Activated naive CD8-positive, alpha-beta T cell treated with anti-CD3 and anti-CD28 coated beads, Interleukin-2, amount 50 U/mL, for 24 hours (primary cell): Measurements from ENCODE around the gene HS3ST5.

Source experiments
- ATAC-seq: fragments of 150-1000 bp; cut with Tn5 transposase; one replicate; pipeline ENCODE4 v1.10.0; 2021
- DNase-seq: peaks from one replicate; pipeline ENCODE4 v3.0.0; 2021
- H3K27ac Mint-ChIP-seq: one replicate; pipeline ENCODE4 v1.8.0; 2021; ENCODE audit warnings: mild to moderate bottlenecking, mixed read lengths
- H3K27me3 Mint-ChIP-seq: one replicate; pipeline ENCODE4 v1.8.0; 2021; ENCODE audit warnings: mixed read lengths
- H3K36me3 Mint-ChIP-seq: one replicate; pipeline ENCODE4 v1.8.0; 2021; ENCODE audit warnings: low read depth, mixed read lengths
- H3K4me1 Mint-ChIP-seq: one replicate; pipeline ENCODE4 v1.8.0; 2021; ENCODE audit warnings: mixed read lengths
- H3K4me3 Mint-ChIP-seq: one replicate; pipeline ENCODE4 v1.8.0; 2021; ENCODE audit warnings: mild to moderate bottlenecking, moderate library complexity, mixed read lengths
- H3K9me3 Mint-ChIP-seq: one replicate; pipeline ENCODE4 v1.8.0; 2021; ENCODE audit warnings: mixed read lengths

HS3ST5 gene

DNA sequence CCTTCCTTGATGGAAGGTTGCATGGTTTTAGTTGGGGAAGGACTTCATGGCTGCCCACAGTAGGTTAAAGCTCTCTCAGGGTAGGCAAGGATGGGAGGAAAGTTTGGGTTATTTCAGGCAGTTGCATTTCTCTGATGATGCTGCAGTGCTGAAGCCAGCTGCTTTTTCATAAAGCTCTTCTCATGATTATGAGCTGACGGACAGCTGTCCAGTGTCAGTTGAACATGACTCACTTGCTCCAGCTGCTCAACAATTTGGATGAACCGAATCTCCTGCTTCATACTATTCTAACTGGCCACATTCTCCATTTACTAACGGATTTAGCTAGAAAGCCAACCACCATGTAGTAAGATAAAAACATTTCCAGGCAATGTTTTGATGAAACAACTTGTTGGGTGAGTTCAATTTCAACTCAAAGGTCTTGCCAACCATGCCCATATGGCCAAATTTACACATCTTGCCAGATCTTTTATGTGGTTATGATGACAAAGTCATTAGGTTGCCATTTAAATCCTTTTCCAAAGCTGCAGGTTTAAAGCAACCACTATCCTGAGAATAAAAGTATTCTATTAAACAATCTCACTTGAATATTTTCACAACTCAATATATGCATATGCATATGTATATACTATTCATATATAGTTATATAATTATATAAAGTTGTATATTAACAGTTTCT is 125.9 kb downstream of the HS3ST5 start:
- ATAC-seq (no peak), DNase-seq (no peak)
- no peaks in the 10 kb centered on the region for H3K27me3 Mint-ChIP-seq

DNA sequence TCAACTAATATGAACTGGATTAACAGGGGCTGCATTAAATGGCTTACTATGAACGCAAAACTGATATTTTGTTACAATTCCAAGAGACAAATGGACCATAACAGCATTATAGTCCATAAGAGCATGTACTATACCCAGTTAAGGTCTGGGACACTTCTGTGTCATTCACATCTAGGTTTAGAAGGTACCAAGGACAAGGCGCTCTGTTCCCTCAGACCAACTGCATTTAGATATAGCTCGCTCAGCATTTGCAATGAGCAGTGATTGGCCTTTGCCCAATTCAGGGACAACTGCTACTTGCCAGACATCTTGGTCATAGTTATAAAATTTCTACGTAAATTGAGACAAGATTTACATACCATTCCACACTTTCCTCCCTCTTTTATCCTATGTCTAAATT is 132.4 kb downstream of the HS3ST5 start:
- Mint-ChIP-seq H3K4me3 (no peak overlapping the region), H3K4me1 (no peaks in the 10 kb centered on the region), H3K36me3 (no peaks in the 10 kb centered on the region), H3K9me3 (no peaks in the 10 kb centered on the region), H3K27ac (no peak overlapping the region), H3K27me3 (no peaks in the 10 kb centered on the region)
- no peak for DNase-seq
- no peak for ATAC-seq

More for the DNA sequence above, 125.9 kb downstream of the HS3ST5 start:
- H3K27ac Mint-ChIP-seq, result no peak overlapping the region
- no peak overlapping the region for H3K4me3 Mint-ChIP-seq
- H3K36me3 Mint-ChIP-seq, result no peaks in the 10 kb centered on the region
- H3K9me3 Mint-ChIP-seq, result no peaks in the 10 kb centered on the region
- H3K4me1 Mint-ChIP-seq, result no peaks in the 10 kb centered on the region

DNA sequence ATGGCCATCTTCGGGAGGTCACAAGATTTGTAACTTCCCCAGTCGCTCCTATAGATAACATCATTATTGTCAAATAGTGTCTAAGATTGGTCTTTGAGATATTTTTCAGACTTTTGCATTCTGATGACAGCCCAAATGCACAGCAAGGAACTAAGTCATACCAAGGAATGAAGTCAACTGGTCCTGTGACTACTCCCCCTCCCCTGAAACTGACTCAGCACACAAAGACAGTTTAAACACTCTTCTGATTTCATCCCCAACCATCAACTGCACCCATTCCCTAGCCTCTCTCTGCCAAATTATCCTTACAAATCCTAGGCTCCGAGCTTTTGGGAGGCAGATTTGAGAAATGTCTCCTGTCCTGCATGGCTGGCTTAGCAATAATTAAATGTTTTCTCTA is 139.4 kb downstream of the HS3ST5 start:
- no peak overlapping the region for H3K27ac Mint-ChIP-seq
- H3K4me1 Mint-ChIP-seq, result no peaks in the 10 kb centered on the region
- no peaks in the 10 kb centered on the region for H3K36me3 Mint-ChIP-seq
- DNase-seq (no peak), ATAC-seq (no peak)
- no peaks in the 10 kb centered on the region for H3K9me3 Mint-ChIP-seq
- H3K4me3 Mint-ChIP-seq, result no peak overlapping the region
- no peaks in the 10 kb centered on the region for H3K27me3 Mint-ChIP-seq

DNA sequence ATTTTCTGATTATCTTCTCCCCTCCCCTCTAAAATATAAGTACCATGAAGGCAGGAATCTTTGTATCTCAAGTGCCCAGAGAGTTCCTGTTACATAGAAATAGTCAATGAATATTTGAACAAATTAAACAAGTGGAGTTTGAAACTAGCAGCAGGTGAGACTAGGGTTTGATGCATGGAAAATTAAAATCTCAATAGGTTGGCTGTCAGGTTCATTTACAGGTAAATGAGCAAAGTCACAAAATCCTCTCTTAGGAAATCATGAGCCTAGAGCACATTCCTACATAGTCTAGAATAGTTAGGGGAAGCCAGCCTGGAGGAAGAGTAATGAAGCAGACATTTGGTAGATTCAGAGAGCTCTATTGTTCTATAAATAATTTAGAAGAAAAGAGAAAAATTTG is 140.4 kb downstream of the HS3ST5 start:
- H3K4me1 Mint-ChIP-seq, result no peaks in the 10 kb centered on the region
- DNase-seq (no peak), ATAC-seq (no peak)
- H3K9me3 Mint-ChIP-seq, result no peaks in the 10 kb centered on the region
- H3K27ac Mint-ChIP-seq, result no peak overlapping the region
- H3K27me3 Mint-ChIP-seq, result no peaks in the 10 kb centered on the region
- H3K4me3 Mint-ChIP-seq, result no peak overlapping the region
- H3K36me3 Mint-ChIP-seq, result no peaks in the 10 kb centered on the region

DNA sequence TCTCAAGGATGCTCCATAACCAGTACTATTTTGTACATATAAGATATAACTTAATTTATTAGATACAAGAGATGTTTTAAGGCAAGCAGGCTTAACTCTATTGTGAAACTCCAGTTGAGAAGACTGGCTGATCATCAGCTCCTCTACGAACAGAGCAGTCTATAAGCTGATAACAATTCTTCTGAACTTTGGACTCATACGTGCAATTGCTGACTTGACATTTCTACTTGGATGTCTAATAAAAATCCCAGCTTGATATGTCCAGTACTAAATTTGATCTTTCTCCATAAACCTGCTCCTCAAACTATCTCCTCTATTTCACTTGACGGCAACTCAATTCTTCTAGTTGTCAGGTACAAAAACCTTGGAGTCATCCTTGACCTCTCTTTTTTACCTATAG is 141.9 kb downstream of the HS3ST5 start:
- no peaks in the 10 kb centered on the region for H3K36me3 Mint-ChIP-seq
- no peak overlapping the region for H3K4me3 Mint-ChIP-seq
- H3K4me1 Mint-ChIP-seq, result no peaks in the 10 kb centered on the region
- H3K27me3 Mint-ChIP-seq, result peaks cover 2% of the 10 kb centered on the region
- DNase-seq (no peak), ATAC-seq (no peak)
- H3K27ac Mint-ChIP-seq, result no peak overlapping the region
- no peaks in the 10 kb centered on the region for H3K9me3 Mint-ChIP-seq

DNA sequence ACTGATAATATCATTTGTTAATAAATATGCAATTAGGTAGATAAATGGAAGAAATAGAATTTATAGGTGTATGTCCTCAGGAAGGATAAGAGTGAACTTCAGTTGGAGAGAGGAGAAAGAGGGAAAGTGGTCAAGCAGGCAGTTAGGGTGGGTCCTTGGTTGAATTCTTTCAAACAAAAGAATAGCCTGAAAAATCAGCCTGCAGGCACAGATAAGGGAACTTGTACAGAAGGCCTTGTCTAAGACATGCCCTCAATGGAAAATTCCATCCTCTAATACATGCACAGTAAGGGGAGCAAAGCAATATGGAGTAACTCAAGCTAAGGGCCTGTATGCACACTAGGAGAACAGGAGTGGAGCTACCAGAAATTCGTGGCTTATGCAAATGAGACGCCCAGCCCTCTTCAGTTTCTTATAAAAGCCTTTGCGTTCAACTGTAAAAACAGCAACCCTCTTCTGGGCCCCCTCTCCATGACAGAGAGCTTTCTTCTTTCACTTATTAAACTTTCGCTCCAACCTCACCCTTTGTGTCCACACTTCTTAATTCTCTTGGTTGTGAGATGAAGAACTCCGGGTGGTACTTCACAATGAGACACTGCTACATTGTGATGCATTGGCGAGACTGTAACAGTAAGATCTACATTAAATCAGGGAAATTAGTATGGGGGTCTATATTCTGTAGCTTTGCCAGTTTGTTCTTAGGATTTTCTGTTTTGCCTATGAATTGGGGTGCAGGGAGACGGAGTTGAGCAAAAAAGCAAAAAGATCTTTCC is 147.0 kb downstream of the HS3ST5 start:
- H3K27me3 Mint-ChIP-seq, result peaks cover 2% of the 10 kb centered on the region
- H3K27ac Mint-ChIP-seq, result no peak overlapping the region
- no peaks in the 10 kb centered on the region for H3K36me3 Mint-ChIP-seq
- no peak for ATAC-seq
- no peak for DNase-seq
- H3K4me3 Mint-ChIP-seq, result no peak overlapping the region
- H3K4me1 Mint-ChIP-seq, result no peaks in the 10 kb centered on the region
- no peaks in the 10 kb centered on the region for H3K9me3 Mint-ChIP-seq

DNA sequence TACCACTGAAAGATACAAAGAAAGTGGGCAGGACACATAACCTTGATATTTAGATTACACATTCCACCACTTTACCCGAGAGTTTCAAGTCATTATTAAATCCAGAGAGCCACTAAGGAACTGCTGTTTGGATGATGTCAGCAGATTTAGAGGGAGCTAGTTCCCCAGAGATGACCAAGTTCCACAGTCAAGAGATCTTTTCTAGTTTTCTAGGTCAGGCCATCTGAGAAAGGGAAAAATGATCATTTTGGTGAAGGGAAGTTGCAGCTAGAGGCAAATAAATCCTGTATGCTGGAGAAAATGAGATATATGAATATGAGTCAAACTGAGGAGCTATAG is 147.8 kb downstream of the HS3ST5 start:
- no peaks in the 10 kb centered on the region for H3K4me1 Mint-ChIP-seq
- no peaks in the 10 kb centered on the region for H3K36me3 Mint-ChIP-seq
- H3K9me3 Mint-ChIP-seq, result no peaks in the 10 kb centered on the region
- ATAC-seq, result no peak
- H3K27ac Mint-ChIP-seq, result no peak overlapping the region
- H3K27me3 Mint-ChIP-seq, result peaks cover 2% of the 10 kb centered on the region
- H3K4me3 Mint-ChIP-seq, result no peak overlapping the region
- no peak for DNase-seq

DNA sequence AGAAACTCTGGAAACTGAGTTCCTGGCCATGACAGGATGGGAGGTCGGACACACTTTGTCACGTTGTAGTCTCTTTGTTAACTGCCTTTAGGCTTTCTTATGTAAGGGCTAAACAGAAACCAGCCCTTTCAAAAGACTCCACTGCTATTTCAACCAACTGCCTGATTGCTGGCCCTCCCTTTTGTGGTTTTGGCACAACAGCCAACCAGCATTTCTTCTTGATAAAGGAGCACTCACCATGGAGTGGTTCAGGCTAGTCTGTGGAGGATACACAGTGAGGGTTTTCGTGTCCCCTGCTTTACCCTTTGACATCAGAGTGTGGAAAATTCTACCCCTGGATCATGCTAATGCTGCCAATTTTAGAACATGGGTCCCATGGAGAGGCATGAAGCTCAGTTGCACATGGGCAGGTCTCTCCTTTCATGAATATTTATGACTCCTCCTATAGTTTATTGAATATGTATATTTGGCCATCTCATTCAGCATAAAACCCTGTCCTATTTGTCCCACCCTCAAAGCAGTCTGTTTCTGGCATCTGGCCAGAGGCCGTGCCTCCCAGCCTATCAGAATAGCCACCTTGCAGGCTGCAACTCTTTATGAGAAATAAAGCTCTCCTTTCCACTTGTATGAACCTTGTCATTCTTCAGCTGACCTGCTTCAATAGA is 148.3 kb downstream of the HS3ST5 start:
- ATAC-seq (no peak), DNase-seq (no peak)
- Mint-ChIP-seq H3K4me1 (no peaks in the 10 kb centered on the region), H3K27ac (no peak overlapping the region), H3K4me3 (no peak overlapping the region), H3K36me3 (no peaks in the 10 kb centered on the region), H3K27me3 (peaks cover 3% of the 10 kb centered on the region), H3K9me3 (no peaks in the 10 kb centered on the region)

DNA sequence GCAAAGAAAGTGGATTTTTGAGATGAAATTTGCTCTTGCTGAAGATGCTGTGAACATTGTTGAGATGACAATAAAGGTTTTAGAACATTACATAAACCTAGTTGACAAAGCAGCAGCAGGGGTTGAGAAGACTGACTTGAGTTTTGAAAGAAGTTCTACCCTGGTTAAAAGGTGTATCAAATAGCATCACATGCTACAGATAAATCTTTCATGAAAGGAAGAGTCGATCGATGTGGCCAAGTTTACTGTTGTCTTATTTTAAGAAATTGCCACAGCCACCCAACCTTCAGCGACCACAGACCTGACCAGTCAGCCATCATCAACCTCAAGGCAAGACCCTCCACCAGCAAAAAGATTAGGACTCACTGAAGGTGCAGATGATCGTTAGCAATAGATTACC is 155.3 kb downstream of the HS3ST5 start:
- Mint-ChIP-seq H3K4me3 (no peak overlapping the region), H3K9me3 (no peaks in the 10 kb centered on the region), H3K36me3 (no peaks in the 10 kb centered on the region), H3K27ac (no peak overlapping the region), H3K27me3 (peaks cover 1% of the 10 kb centered on the region), H3K4me1 (no peaks in the 10 kb centered on the region)
- no peak for DNase-seq
- ATAC-seq, result no peak

DNA sequence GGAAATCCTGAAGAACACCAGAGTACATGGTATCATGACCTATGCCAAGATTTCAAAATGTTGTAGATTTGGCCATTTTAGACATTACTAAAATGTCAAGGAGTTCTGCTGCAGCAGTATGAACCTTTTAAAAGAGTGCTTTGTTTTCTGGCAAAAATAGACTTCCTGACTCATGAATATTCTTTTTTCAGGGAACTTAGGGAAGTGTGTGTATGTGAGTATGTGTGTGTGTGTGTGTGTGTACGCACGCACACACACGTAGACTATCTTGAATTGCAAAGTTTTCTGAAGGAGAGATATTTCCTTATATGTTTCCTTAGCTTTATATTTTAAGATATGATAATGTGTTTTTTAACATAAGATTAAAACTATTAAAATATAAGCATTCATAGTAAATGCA is 161.2 kb downstream of the HS3ST5 start:
- Mint-ChIP-seq H3K4me1 (no peaks in the 10 kb centered on the region), H3K9me3 (no peaks in the 10 kb centered on the region), H3K4me3 (no peak overlapping the region), H3K36me3 (no peaks in the 10 kb centered on the region), H3K27me3 (no peaks in the 10 kb centered on the region), H3K27ac (no peak overlapping the region)
- no peak for ATAC-seq
- DNase-seq, result no peak

DNA sequence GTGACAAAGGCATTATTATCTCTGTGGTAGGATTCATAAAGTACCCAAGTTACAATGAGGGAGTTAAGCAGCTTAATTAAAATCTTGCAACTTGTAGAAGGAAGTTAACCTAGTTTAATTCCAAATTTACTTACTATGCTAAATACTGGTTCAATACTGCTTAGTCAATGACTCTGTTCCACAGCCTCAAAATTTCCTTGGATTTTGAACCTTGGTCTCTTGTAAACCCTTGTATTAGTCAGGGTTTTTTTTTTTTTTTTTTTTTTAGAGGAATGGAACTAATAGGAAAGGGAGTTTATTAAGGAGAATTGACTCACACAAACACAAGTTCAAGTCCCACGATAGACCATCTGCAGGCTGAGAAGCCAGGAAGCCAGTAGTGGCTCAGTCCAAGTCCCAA is 163.4 kb downstream of the HS3ST5 start:
- Mint-ChIP-seq H3K27me3 (no peaks in the 10 kb centered on the region), H3K4me3 (no peak overlapping the region), H3K4me1 (no peaks in the 10 kb centered on the region), H3K9me3 (no peaks in the 10 kb centered on the region), H3K36me3 (no peaks in the 10 kb centered on the region), H3K27ac (no peak overlapping the region)
- no peak for ATAC-seq
- no peak for DNase-seq

DNA sequence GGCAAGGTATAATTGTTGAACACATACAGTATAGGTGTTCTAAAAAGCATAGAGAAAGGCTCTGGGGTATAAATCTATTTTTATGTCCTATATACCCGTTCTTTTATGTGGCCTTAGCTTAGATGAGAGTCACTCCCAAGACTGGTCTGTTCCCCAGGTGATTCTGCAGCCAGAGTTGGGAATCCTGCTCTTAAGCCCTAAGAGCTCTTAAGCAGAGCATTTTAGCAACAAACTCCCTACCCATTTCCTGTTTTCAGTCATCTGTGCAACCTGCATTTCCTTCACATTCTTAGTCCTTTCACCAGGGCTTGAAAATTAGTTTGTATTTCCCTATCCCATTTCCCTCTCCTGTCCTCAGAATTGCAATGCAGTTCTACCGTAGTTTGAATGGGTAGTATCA is 166.1 kb downstream of the HS3ST5 start:
- Mint-ChIP-seq H3K9me3 (no peaks in the 10 kb centered on the region), H3K4me1 (no peaks in the 10 kb centered on the region), H3K36me3 (no peaks in the 10 kb centered on the region), H3K27ac (no peak overlapping the region), H3K27me3 (peaks cover 2% of the 10 kb centered on the region), H3K4me3 (no peak overlapping the region)
- ATAC-seq (no peak), DNase-seq (no peak)

DNA sequence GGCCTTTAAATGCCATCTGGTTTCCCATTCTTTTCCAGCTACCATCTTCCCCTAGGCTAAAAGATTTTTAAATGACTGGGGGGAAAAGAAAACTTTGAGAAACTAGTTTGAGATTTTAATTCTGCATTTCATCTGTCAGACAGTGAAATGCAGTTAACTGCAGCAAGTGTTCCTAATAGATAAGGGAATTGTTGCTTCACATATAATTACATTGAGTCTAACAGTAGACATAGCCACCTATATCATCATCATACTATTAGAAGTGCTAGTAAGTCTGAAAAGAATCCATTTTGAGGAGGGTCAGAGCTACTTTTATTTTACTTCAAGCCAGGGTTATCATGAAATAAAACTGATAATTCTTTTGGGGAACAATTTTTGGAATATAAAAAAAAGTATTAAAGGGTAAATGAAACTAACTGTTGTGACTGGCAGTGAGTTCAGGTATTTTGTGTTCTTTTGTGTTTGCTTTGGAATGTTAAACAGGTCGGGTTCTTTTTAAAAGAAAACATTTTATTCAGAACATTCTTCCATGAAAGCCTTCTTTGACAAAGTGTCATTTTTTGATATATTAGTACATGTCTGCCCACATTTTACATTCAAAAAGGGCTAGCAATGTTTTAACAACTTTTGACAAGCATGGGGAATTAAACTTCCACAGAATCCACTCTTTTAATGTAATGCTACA is 170.1 kb downstream of the HS3ST5 start:
- Mint-ChIP-seq H3K27me3 (peaks cover 2% of the 10 kb centered on the region), H3K27ac (no peak overlapping the region), H3K4me3 (no peak overlapping the region), H3K4me1 (no peaks in the 10 kb centered on the region), H3K36me3 (no peaks in the 10 kb centered on the region), H3K9me3 (no peaks in the 10 kb centered on the region)
- ATAC-seq, result no peak
- DNase-seq, result no peak

DNA sequence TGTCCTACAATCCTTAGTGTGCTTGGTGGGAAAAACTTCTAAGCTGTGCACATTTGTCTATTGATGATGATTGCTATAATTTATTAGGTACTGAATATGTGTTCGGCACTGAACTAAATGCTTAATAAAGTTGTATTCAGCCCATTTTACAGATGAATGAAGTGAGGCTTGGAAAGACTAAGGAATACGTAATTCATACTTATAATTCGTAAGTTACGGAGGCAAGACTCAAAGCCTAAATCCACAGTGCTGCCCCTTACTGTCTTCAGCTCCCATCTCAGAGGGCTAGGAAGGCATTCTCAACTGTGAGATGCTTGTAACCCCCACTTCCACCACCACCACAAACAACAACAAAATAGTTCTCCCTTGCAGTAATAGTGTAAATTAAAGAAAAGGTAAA is 171.3 kb downstream of the HS3ST5 start:
- H3K4me1 Mint-ChIP-seq, result no peaks in the 10 kb centered on the region

DNA sequence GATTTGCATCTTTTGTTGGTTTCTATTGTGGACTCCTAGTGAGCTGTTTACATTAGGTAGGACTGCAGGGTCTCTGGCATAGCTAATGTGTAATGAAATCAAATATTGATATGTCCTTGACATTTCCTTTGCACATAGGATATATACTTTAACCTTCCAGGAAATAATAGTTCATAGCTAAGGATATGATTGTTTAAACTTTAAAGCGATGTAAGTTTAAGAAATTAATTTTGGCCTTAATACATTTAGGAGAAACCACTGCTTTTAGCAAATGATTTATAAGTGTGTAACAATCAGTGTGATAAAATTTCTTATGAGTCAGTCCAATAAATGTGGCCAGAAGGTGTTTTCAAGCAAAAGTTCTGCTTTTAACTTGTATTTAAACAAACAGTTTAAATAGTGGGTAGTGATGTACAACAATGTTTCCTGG is 171.8 kb downstream of the HS3ST5 start:
- H3K4me3 Mint-ChIP-seq, result no peak overlapping the region

More for the DNA sequence above, 171.3 kb downstream of the HS3ST5 start:
- ATAC-seq (no peak), DNase-seq (no peak)
- H3K9me3 Mint-ChIP-seq, result no peaks in the 10 kb centered on the region
- no peak overlapping the region for H3K27ac Mint-ChIP-seq
- H3K36me3 Mint-ChIP-seq, result no peaks in the 10 kb centered on the region
- H3K27me3 Mint-ChIP-seq, result peaks cover 2% of the 10 kb centered on the region
- H3K4me3 Mint-ChIP-seq, result no peak overlapping the region

More for the DNA sequence above, 171.8 kb downstream of the HS3ST5 start:
- no peaks in the 10 kb centered on the region for H3K9me3 Mint-ChIP-seq
- DNase-seq, result no peak
- no peaks in the 10 kb centered on the region for H3K4me1 Mint-ChIP-seq
- peaks cover 2% of the 10 kb centered on the region for H3K27me3 Mint-ChIP-seq
- no peak overlapping the region for H3K27ac Mint-ChIP-seq
- no peak for ATAC-seq
- H3K36me3 Mint-ChIP-seq, result no peaks in the 10 kb centered on the region
